H1 (cell line): ENCODE measurements around the gene TBX4.

Source experiments
- CHD2 ChIP-seq: IDR thresholded peaks from 2 replicates; pipeline ENCODE4 v1.6.1; 2012; ENCODE audit warnings: low read length, improper control_type of control experiment
- EP300 ChIP-seq, 2 experiments: IDR thresholded peaks; 1 replicate in 1 of 2; 2 replicates in 1 of 2; pipeline ENCODE4 v1.6.1; 2011 to 2012; ENCODE audit warnings: low read depth in 2 of 2, low read length in 2 of 2, mild to moderate bottlenecking in 2 of 2, borderline replicate concordance in 1 of 2, inconsistent platforms in 1 of 2, moderate library complexity in 1 of 2
- EZH2 ChIP-seq: fragments of 200-600 bp; sonication (generic); IDR thresholded peaks from 2 replicates; pipeline ENCODE4 v1.7.1; 2012; ENCODE audit warnings: low read depth, mild to moderate bottlenecking, moderate library complexity, low read length, inconsistent platforms; ENCODE audit not compliant: severe bottlenecking
- NANOG ChIP-seq: IDR thresholded peaks from 2 replicates; pipeline ENCODE4 v1.6.1; 2011; ENCODE audit warnings: low read length, low read depth, mild to moderate bottlenecking, inconsistent platforms; ENCODE audit not compliant: insufficient read depth, poor library complexity, severe bottlenecking
- POLR2A ChIP-seq, 2 experiments: IDR thresholded peaks; 1 replicate in 1 of 2; 2 replicates in 1 of 2; pipeline ENCODE4 v1.6.1; 2011; ENCODE audit warnings: low read depth in 2 of 2, low read length in 2 of 2, mild to moderate bottlenecking in 2 of 2; ENCODE audit errors: control extremely low read depth in 1 of 2
- TAF7 ChIP-seq: optimal IDR thresholded peaks from 2 replicates; pipeline ENCODE3; 2011; ENCODE audit warnings: low read depth, mild to moderate bottlenecking, inconsistent platforms, low read length, moderate library complexity, borderline replicate concordance
- TF ChIP-seq, protein P1 (sequence below), 3 experiments: IDR thresholded peaks; 1 replicate in 2 of 3; 2 replicates in 1 of 3; pipeline versions ENCODE4 v1.5.1 to v1.6.1; 2011; ENCODE audit warnings: low read length in 3 of 3, mild to moderate bottlenecking in 3 of 3, inconsistent platforms in 2 of 3, low read depth in 1 of 3, moderate library complexity in 1 of 3; ENCODE audit not compliant: insufficient read depth in 1 of 3; ENCODE audit errors: control extremely low read depth in 1 of 3
- TF ChIP-seq, protein P2 (sequence below): IDR thresholded peaks from 2 replicates; pipeline ENCODE4 v1.6.1; 2011; ENCODE audit warnings: low read length, improper control_type of control experiment

DNA sequence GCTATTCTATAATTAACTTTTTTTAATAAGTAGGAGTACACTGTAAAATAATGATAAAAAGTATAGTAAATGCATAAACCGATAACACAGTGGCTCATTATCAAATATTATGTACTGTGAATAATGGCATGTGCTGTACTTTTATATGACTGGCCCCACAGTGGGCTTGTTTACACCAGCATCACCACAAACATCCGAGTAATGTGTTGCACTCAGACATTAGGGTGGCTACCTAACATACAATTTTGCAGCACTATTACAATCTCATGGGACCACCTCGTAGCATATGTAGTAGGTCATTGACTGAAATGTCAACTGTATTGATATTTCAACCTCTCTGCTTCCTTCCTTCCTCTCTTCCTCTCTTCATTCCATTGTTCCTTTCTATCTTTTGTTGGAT lies 51.7 kb downstream of the TBX4 start:
- TF ChIP-seq CHD2 (no peak), TAF7 (no peak), POLR2A (IDR thresholded peaks at IDR 0.05; ENCODE audit: control extremely low read depth in 1 of 2, low read depth in 2 of 2, low read length in 2 of 2) (no peak), EZH2 (no peak), NANOG (no peak), EP300 (IDR thresholded peaks at IDR 0.05; ENCODE audit: borderline replicate concordance in 1 of 2, low read depth in 2 of 2, low read length in 2 of 2) (no peak)
- TF ChIP-seq, protein P1, sequence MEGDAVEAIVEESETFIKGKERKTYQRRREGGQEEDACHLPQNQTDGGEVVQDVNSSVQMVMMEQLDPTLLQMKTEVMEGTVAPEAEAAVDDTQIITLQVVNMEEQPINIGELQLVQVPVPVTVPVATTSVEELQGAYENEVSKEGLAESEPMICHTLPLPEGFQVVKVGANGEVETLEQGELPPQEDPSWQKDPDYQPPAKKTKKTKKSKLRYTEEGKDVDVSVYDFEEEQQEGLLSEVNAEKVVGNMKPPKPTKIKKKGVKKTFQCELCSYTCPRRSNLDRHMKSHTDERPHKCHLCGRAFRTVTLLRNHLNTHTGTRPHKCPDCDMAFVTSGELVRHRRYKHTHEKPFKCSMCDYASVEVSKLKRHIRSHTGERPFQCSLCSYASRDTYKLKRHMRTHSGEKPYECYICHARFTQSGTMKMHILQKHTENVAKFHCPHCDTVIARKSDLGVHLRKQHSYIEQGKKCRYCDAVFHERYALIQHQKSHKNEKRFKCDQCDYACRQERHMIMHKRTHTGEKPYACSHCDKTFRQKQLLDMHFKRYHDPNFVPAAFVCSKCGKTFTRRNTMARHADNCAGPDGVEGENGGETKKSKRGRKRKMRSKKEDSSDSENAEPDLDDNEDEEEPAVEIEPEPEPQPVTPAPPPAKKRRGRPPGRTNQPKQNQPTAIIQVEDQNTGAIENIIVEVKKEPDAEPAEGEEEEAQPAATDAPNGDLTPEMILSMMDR (IDR thresholded peaks at IDR 0.05; ENCODE audit: control extremely low read depth in 1 of 3, insufficient read depth in 1 of 3, low read depth in 1 of 3, low read length in 3 of 3) = no peak
- TF ChIP-seq, protein P2, sequence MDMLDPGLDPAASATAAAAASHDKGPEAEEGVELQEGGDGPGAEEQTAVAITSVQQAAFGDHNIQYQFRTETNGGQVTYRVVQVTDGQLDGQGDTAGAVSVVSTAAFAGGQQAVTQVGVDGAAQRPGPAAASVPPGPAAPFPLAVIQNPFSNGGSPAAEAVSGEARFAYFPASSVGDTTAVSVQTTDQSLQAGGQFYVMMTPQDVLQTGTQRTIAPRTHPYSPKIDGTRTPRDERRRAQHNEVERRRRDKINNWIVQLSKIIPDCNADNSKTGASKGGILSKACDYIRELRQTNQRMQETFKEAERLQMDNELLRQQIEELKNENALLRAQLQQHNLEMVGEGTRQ = no peak
